OCI-LY7 (cell line): Measurements from ENCODE around the gene ATXN1.
"Not testable (repeated sequence)": the region's sequence is repeated elsewhere in the genome, so short reads cannot be mapped to it uniquely, and the experiment has no call there.

Experiments used
- EZH2phosphoT487 ChIP-seq: fragments of 200-600 bp; sonication (generic); IDR thresholded peaks from 2 replicates; pipeline ENCODE4 v1.6.1; 2018; ENCODE audit warnings: low read depth, borderline replicate concordance, mild to moderate bottlenecking, mixed run types, antibody characterized with exemption, low read length, moderate library complexity, mixed read lengths
- TF ChIP-seq, protein P1 (sequence below): fragments of 200-600 bp; sonication (generic); conservative IDR thresholded peaks from 2 replicates; pipeline ENCODE4 v1.5.1; 2014; ENCODE audit warnings: mild to moderate bottlenecking, antibody characterized with exemption, low read length, moderate library complexity, mixed read lengths

DNA sequence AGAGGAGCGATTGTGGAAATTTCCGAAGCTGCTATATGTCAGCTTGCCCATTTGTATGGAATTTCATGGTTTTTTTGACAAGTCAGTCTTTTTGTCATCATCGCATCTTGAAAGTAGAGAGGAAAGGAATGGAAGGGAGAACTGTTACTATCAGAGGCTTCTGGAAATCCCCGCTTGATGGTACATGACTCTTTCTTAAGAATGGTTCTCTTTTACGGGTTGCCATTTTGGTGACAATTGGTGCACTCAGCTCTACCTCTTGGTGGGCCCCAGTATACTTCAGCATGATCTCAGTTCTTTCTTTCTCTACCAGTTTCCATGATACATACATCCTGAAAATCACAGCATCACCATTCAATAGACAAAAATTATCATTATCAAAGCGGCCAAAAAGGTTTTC, 146.0 kb downstream of the ATXN1 start:
- TF ChIP-seq, protein P1, sequence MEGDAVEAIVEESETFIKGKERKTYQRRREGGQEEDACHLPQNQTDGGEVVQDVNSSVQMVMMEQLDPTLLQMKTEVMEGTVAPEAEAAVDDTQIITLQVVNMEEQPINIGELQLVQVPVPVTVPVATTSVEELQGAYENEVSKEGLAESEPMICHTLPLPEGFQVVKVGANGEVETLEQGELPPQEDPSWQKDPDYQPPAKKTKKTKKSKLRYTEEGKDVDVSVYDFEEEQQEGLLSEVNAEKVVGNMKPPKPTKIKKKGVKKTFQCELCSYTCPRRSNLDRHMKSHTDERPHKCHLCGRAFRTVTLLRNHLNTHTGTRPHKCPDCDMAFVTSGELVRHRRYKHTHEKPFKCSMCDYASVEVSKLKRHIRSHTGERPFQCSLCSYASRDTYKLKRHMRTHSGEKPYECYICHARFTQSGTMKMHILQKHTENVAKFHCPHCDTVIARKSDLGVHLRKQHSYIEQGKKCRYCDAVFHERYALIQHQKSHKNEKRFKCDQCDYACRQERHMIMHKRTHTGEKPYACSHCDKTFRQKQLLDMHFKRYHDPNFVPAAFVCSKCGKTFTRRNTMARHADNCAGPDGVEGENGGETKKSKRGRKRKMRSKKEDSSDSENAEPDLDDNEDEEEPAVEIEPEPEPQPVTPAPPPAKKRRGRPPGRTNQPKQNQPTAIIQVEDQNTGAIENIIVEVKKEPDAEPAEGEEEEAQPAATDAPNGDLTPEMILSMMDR, result not testable (repeated sequence)
- TF ChIP-seq EZH2phosphoT487, result not testable (repeated sequence)
